ENCODE results near the gene MAP2K6.

GRCh38 chr17:69466451-69466850 lies 52.0 kb downstream of the MAP2K6 start:
- no peak for TF ChIP-seq EZH2 (IDR thresholded peaks at IDR 0.05; ENCODE audit: insufficient read depth, poor library complexity, severe bottlenecking)
- no peak for TF ChIP-seq EZH2phosphoT487 (IDR thresholded peaks at IDR 0.05; ENCODE audit: insufficient read depth, low read depth)
